Measurements from ENCODE around the gene PNPLA1.

DNA sequence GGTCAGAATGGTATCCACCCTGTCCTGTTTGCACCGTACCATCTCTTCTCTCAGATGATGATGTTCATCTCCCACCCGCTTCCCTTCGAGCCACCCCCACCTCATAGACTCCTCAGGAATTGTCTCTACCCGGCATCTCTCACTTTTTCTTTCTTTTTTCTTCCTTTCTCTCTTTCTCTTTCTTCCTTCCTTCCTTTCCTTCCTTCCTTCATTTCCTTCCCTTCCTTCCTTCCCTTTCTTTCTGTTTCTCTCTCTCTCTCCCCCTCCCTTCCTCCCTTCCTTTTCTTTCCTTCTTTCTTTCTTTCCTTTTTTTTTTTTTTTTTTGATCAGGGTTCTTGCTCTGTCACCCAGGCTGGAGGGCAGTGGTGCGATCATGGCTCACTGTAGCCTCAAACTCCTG, 27.7 kb upstream of the PNPLA1 start:
- TF ChIP-seq, protein P1, sequence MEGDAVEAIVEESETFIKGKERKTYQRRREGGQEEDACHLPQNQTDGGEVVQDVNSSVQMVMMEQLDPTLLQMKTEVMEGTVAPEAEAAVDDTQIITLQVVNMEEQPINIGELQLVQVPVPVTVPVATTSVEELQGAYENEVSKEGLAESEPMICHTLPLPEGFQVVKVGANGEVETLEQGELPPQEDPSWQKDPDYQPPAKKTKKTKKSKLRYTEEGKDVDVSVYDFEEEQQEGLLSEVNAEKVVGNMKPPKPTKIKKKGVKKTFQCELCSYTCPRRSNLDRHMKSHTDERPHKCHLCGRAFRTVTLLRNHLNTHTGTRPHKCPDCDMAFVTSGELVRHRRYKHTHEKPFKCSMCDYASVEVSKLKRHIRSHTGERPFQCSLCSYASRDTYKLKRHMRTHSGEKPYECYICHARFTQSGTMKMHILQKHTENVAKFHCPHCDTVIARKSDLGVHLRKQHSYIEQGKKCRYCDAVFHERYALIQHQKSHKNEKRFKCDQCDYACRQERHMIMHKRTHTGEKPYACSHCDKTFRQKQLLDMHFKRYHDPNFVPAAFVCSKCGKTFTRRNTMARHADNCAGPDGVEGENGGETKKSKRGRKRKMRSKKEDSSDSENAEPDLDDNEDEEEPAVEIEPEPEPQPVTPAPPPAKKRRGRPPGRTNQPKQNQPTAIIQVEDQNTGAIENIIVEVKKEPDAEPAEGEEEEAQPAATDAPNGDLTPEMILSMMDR (IDR thresholded peaks at IDR 0.05): no peak
- TF ChIP-seq POLR2A (IDR thresholded peaks at IDR 0.05): no peak

Measured in body of pancreas (tissue), 4 donors.